ENCODE results near the gene SORCS2.

- TF ChIP-seq CTCF (IDR thresholded peaks at IDR 0.05) (no peak), EZH2phosphoT487 (IDR thresholded peaks at IDR 0.05) (no peak)
These were observed 26.3 kb downstream of the SORCS2 start for GRCh38 chr4:7218686-7219085.

Data from neural progenitor cell (in vitro differentiated cells).